Measurements from ENCODE around the gene SYVN1.

DNA sequence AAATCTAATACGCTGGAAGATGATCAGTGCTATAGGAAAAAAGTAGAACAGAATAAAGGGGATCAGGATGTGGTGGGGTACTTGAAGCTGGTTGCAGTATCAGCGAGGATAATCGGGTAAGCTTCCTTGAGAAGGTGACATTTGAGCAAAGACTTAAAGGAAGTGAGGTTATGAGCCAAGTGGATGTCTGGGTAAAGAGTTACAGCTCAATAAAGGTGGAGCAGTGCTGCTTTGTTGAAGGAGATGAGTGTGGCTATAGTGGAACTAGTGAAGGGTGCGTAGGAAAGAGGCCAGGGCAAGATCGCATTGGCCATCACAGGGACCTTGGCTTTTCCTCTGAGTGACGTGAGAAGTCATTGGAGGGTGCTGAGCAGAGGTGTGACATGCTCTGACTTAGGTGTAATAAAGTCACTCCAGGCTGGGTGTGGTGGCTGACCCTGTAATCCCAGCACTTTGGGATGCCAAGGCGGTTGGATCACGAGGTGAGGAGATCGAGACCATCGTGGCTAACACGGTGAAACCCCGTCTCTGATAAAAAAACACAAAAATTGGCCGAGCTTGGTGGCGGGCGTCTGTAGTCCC is 2.3 kb upstream of the SYVN1 start:
- TF ChIP-seq GATA2 (IDR thresholded peaks at IDR 0.05; ENCODE audit: low read depth, low read length) (no peak), GATA3 (IDR thresholded peaks at IDR 0.05; ENCODE audit: low read depth, low read length) (no peak)
